ENCODE data around the gene PPIE. TPM values are rescaled to one million over a fixed set of nuclear protein-coding genes. Genes with fewer than 3 reads are reported as not detected.

Gene PPIE
- total and polyA plus RNA-seq, 2 donors (not counting 1 experiment from before 2014, with no cell fraction given): 68.6 to 78.3 TPM

DNA sequence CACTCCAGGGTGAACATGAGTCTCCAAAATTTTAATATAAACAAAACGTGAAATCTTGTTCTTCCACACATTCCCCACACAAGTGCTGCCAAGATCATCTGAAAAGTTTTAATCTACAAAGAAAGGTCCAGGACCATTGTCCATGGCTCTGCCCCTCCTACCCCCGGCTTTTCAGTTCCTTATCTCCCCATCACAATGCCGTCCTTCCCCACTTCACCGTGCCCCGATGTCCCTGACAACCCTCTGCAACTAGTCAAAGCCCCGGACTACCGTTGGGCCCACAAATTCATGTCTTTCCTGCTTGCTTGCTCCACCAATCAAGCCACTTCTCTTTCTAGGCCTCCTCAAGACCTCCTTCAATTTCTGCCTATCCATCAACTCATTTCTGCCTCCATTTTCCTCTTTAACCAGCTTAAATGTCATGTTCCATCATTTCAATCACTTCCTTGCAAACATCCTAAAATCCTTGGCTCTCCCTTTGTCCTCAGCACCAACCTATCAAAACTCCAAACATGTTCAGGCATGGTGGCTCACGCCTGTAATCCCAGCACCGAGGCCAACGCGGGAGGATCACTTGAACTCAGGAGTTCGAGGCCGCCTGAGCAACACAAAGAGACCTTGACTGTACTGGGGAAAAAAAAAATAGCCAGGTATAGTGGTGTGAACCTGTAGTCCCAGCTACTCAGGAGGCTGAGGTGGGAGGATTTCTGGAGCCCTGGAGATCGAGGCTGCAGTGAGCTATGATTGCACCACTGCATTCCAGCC, 64.0 kb downstream of the PPIE start:
- H3K27me3 ChIP-seq (replicated peaks in 1 of 4; ENCODE audit: control extremely low read depth in 1 of 4, control insufficient read depth in 3 of 4, insufficient read depth in 4 of 4, low read length in 3 of 4): no peaks in the 10 kb centered on the region
- H3K4me1 Mint-ChIP-seq: peaks cover 9% of the 10 kb centered on the region
- ChIA-PET POLR2A (interaction anchor here (0.6 kb wide), 1 partner anchor 153 kb away, joined by 5 read pairs; no protein-coding TSS in a partner anchor), CTCF (no interaction called here)
- H3K36me3 ChIP-seq (replicated peaks in 1 of 2; ENCODE audit: control extremely low read depth in 1 of 2, control insufficient read depth in 1 of 2, extremely low read depth in 1 of 2, insufficient read depth in 2 of 2, low read length in 1 of 2): no peaks in the 10 kb centered on the region
- intact Hi-C loops (cut with micrococcal nuclease): no loop called here
- peaks cover 0 to 15% (median 5%) of the 10 kb centered on the region in 3 donors for H3K9me3 ChIP-seq (ENCODE audit: control extremely low read depth in 1 of 3, control insufficient read depth in 2 of 3, insufficient read depth in 1 of 3, low read length in 2 of 3)
- H4K20me1 ChIP-seq (ENCODE audit: control insufficient read depth, insufficient read depth, low read length, poor library complexity, severe bottlenecking): no peaks in the 10 kb centered on the region
- no peak overlapping the region for H3K4me2 ChIP-seq (replicated peaks; ENCODE audit: low read depth, low read length, poor library complexity, severe bottlenecking)
- DNase-seq (no peak), ATAC-seq (ENCODE audit: low read depth) (no peak)
- H3K27me3 Mint-ChIP-seq: no peaks in the 10 kb centered on the region
- H2AFZ ChIP-seq (ENCODE audit: insufficient read depth, low read depth, low read length, poor library complexity, severe bottlenecking): no peak overlapping the region
- 94% methylated on average over 14 of the region's 14 CpGs for WGBS (ENCODE audit: insufficient coverage)
- no peak for TF ChIP-seq EZH2 (IDR thresholded peaks at IDR 0.05; ENCODE audit: borderline replicate concordance, insufficient read depth, low read depth, low read length, poor library complexity, severe bottlenecking)
- TF ChIP-seq, protein P1, sequence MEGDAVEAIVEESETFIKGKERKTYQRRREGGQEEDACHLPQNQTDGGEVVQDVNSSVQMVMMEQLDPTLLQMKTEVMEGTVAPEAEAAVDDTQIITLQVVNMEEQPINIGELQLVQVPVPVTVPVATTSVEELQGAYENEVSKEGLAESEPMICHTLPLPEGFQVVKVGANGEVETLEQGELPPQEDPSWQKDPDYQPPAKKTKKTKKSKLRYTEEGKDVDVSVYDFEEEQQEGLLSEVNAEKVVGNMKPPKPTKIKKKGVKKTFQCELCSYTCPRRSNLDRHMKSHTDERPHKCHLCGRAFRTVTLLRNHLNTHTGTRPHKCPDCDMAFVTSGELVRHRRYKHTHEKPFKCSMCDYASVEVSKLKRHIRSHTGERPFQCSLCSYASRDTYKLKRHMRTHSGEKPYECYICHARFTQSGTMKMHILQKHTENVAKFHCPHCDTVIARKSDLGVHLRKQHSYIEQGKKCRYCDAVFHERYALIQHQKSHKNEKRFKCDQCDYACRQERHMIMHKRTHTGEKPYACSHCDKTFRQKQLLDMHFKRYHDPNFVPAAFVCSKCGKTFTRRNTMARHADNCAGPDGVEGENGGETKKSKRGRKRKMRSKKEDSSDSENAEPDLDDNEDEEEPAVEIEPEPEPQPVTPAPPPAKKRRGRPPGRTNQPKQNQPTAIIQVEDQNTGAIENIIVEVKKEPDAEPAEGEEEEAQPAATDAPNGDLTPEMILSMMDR (IDR thresholded peaks at IDR 0.05): no peak
- H3K9me3 Mint-ChIP-seq (ENCODE audit: insufficient read depth): no peaks in the 10 kb centered on the region
- H3K27ac Mint-ChIP-seq: no peak overlapping the region
- no peak overlapping the region for H3K4me3 ChIP-seq (ENCODE audit: control extremely low read depth in 1 of 5, extremely low read depth in 1 of 5, insufficient read depth in 1 of 5, low read depth in 2 of 5, low read length in 4 of 5)
- H3K4me1 ChIP-seq (ENCODE audit: control insufficient read depth in 2 of 2, insufficient read depth in 2 of 2, low read length in 2 of 2): peaks cover 6 to 14% of the 10 kb centered on the region in 2 donors
- no peaks in the 10 kb centered on the region for H3K79me2 ChIP-seq (ENCODE audit: control insufficient read depth, insufficient read depth, low read length)
- H3K4me3 Mint-ChIP-seq: no peak overlapping the region
- no peak overlapping the region for H3K27ac ChIP-seq (ENCODE audit: low read length in 2 of 2)
- no peak overlapping the region for H3K9ac ChIP-seq (ENCODE audit: low read length)

DNA sequence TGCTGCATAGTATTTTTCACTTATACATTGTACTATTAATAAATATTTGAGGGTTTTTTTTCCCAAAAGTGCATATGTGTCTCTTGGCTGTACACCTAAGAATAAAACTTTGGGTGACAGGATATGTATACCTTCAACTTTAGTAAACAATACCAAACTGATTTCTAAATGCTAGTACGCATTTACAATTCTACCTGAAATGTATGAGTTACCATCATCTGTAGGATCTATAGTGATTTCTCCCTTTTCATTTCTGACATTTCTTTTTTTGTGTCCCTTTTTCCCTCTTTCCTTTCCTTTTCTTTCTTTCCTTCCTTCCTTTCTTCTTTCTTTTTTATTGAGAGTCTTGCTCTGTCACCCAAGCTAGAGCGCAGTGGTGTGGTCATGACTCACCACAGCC, 66.7 kb downstream of the PPIE start:
- Histone ChIP-seq H3K27me3 (replicated peaks in 1 of 4; ENCODE audit: control extremely low read depth in 1 of 4, control insufficient read depth in 3 of 4, insufficient read depth in 4 of 4, low read length in 3 of 4) (no peaks in the 10 kb centered on the region), H3K36me3 (replicated peaks in 1 of 2; ENCODE audit: control extremely low read depth in 1 of 2, control insufficient read depth in 1 of 2, extremely low read depth in 1 of 2, insufficient read depth in 2 of 2, low read length in 1 of 2) (no peaks in the 10 kb centered on the region), H4K20me1 (ENCODE audit: control insufficient read depth, insufficient read depth, low read length, poor library complexity, severe bottlenecking) (no peaks in the 10 kb centered on the region), H3K27ac (ENCODE audit: low read length in 2 of 2) (no peak overlapping the region), H3K79me2 (ENCODE audit: control insufficient read depth, insufficient read depth, low read length) (no peaks in the 10 kb centered on the region), H3K4me3 (ENCODE audit: control extremely low read depth in 1 of 5, extremely low read depth in 1 of 5, insufficient read depth in 1 of 5, low read depth in 2 of 5, low read length in 4 of 5) (no peak overlapping the region), H3K4me2 (replicated peaks; ENCODE audit: low read depth, low read length, poor library complexity, severe bottlenecking) (no peak overlapping the region), H2AFZ (ENCODE audit: insufficient read depth, low read depth, low read length, poor library complexity, severe bottlenecking) (no peak overlapping the region), H3K9me3 (ENCODE audit: control extremely low read depth in 1 of 3, control insufficient read depth in 2 of 3, insufficient read depth in 1 of 3, low read length in 2 of 3) (peaks cover 0 to 17% (median 5%) of the 10 kb centered on the region in 3 donors), H3K9ac (ENCODE audit: low read length) (no peak overlapping the region), H3K4me1 (ENCODE audit: control insufficient read depth in 2 of 2, insufficient read depth in 2 of 2, low read length in 2 of 2) (no peaks in the 10 kb centered on the region)
- H3K9me3 Mint-ChIP-seq (ENCODE audit: insufficient read depth): no peaks in the 10 kb centered on the region
- WGBS (ENCODE audit: insufficient coverage): no CpG with 5 or more reads among the region's 2 CpGs
- no peaks in the 10 kb centered on the region for H3K27me3 Mint-ChIP-seq
- POLR2A ChIA-PET: no interaction called here
- H3K27ac Mint-ChIP-seq: no peak overlapping the region
- no peak overlapping the region for H3K4me3 Mint-ChIP-seq
- CTCF ChIA-PET: no interaction called here
- TF ChIP-seq EZH2 (IDR thresholded peaks at IDR 0.05; ENCODE audit: borderline replicate concordance, insufficient read depth, low read depth, low read length, poor library complexity, severe bottlenecking): no peak
- TF ChIP-seq, protein P1 (IDR thresholded peaks at IDR 0.05): no peak
- DNase-seq: no peak
- no peaks in the 10 kb centered on the region for H3K4me1 Mint-ChIP-seq
- intact Hi-C loops (cut with micrococcal nuclease): no loop called here
- no peak for ATAC-seq (ENCODE audit: low read depth)

Measured in B cell (primary cell).